GM23338 (cell line): ENCODE results near the gene KRT24. TPM values are rescaled to one million over a fixed set of nuclear protein-coding genes. Genes with fewer than 3 reads are reported as not detected.

Experiments used
- ATAC-seq: fragments of 200-7000 bp; cut with Tn5 transposase; 3 replicates; pipeline ENCODE4 v1.9.1; 2020
- DNase-seq: peaks from one replicate; pipeline ENCODE4 v3.0.0-alpha.2; 2015; ENCODE audit warnings: low spot score
- H2AFZ ChIP-seq: fragments of 200-600 bp; sonication (generic); 2 replicates; pipeline ENCODE4 v1.8.0; 2016; ENCODE audit warnings: antibody characterized with exemption, mild to moderate bottlenecking, moderate library complexity
- H3F3A ChIP-seq: fragments of 200-600 bp; sonication (generic); replicated peaks from 2 replicates; pipeline ENCODE4 v1.8.0; 2017; ENCODE audit warnings: antibody characterized with exemption, mixed run types, low read depth
- H3K27ac ChIP-seq: fragments of 200-600 bp; sonication (generic); 2 replicates; pipeline ENCODE4 v1.6.1; 2016; ENCODE audit warnings: low read depth
- H3K27me3 ChIP-seq: fragments of 200-600 bp; sonication (generic); 2 replicates; pipeline ENCODE4 v1.8.0; 2016; ENCODE audit warnings: mild to moderate bottlenecking, mixed run types, moderate library complexity; ENCODE audit not compliant: insufficient read depth
- H3K36me3 ChIP-seq: fragments of 200-600 bp; sonication (generic); 2 replicates; pipeline ENCODE4 v1.8.0; 2016; ENCODE audit warnings: mild to moderate bottlenecking; ENCODE audit not compliant: insufficient read depth
- H3K4me1 ChIP-seq: fragments of 200-600 bp; sonication (generic); 2 replicates; pipeline ENCODE4 v1.8.0; 2016; ENCODE audit warnings: mild to moderate bottlenecking, moderate library complexity; ENCODE audit not compliant: insufficient read depth
- H3K4me2 ChIP-seq: fragments of 200-600 bp; sonication (generic); 2 replicates; pipeline ENCODE4 v1.7.1; 2017; ENCODE audit warnings: mixed run types
- H3K4me3 ChIP-seq: fragments of 200-600 bp; sonication (generic); 2 replicates; pipeline ENCODE4 v1.6.1; 2016; ENCODE audit warnings: mixed run types
- H3K79me2 ChIP-seq: fragments of 200-600 bp; sonication (generic); replicated peaks from 2 replicates; pipeline ENCODE4 v1.8.0; 2017; ENCODE audit warnings: mild to moderate bottlenecking; ENCODE audit not compliant: insufficient read depth
- H3K9me2 ChIP-seq: fragments of 200-600 bp; sonication (generic); 2 replicates; pipeline ENCODE4 v1.8.0; 2017; ENCODE audit not compliant: insufficient read depth
- H4K20me1 ChIP-seq: fragments of 200-600 bp; sonication (generic); replicated peaks from 2 replicates; pipeline ENCODE4 v1.8.0; 2017; ENCODE audit warnings: mild to moderate bottlenecking; ENCODE audit not compliant: insufficient read depth
- H3K27ac Mint-ChIP-seq: 2 replicates; pipeline ENCODE4 v1.8.0; 2020; ENCODE audit warnings: inconsistent platforms, mild to moderate bottlenecking, moderate library complexity, mixed read lengths
- H3K27me3 Mint-ChIP-seq: 3 replicates; pipeline ENCODE4 v1.8.0; 2022; ENCODE audit warnings: low read depth, mild to moderate bottlenecking, moderate library complexity, mixed read lengths, inconsistent platforms; ENCODE audit not compliant: insufficient read depth, poor library complexity
- H3K36me3 Mint-ChIP-seq: 3 replicates; pipeline ENCODE4 v1.8.0; 2021; ENCODE audit warnings: low read depth, mild to moderate bottlenecking, inconsistent platforms, moderate library complexity, mixed read lengths
- H3K4me1 Mint-ChIP-seq: 3 replicates; pipeline ENCODE4 v1.8.0; 2020; ENCODE audit warnings: mild to moderate bottlenecking, inconsistent platforms, mixed read lengths
- H3K4me3 Mint-ChIP-seq: 3 replicates; pipeline ENCODE4 v1.8.0; 2021; ENCODE audit warnings: moderate library complexity, mild to moderate bottlenecking, inconsistent platforms, mixed read lengths
- H3K9me3 Mint-ChIP-seq: 3 replicates; pipeline ENCODE4 v1.8.0; 2020; ENCODE audit warnings: moderate library complexity, mild to moderate bottlenecking, inconsistent platforms, mixed read lengths
- CREB1 ChIP-seq: fragments of 250-450 bp; sonication (Bioruptor Pico); IDR thresholded peaks from 2 replicates; pipeline ENCODE4 v1.5.0; 2020; ENCODE audit warnings: low read depth, mild to moderate bottlenecking, moderate library complexity
- CTCF ChIP-seq, 2 experiments: fragments of 200-600 bp in 1 of 2; sonication (generic) in 1 of 2; conservative IDR thresholded peaks; 2 replicates each; pipeline versions ENCODE4 v1.5.1 to v1.6.1; 2016 to 2017; ENCODE audit warnings: antibody characterized with exemption in 2 of 2, low read depth in 2 of 2, mild to moderate bottlenecking in 2 of 2, moderate library complexity in 1 of 2
- ETS1 ChIP-seq: IDR thresholded peaks from 2 replicates; pipeline ENCODE4 v1.6.1; 2016; ENCODE audit warnings: antibody characterized with exemption
- EZH2 ChIP-seq: fragments of 200-600 bp; sonication (generic); IDR thresholded peaks from one replicate; pipeline ENCODE4 v1.8.0; 2017; ENCODE audit warnings: antibody characterized with exemption, mild to moderate bottlenecking, low read depth; ENCODE audit not compliant: unreplicated experiment
- EZH2phosphoT487 ChIP-seq: fragments of 200-600 bp; sonication (generic); IDR thresholded peaks from one replicate; pipeline ENCODE4 v1.8.1; 2018; ENCODE audit warnings: antibody characterized with exemption; ENCODE audit not compliant: unreplicated experiment
- JUNB ChIP-seq: IDR thresholded peaks from one replicate; pipeline ENCODE4 v1.6.1; 2016; ENCODE audit warnings: antibody characterized with exemption; ENCODE audit not compliant: unreplicated experiment
- NANOG ChIP-seq: IDR thresholded peaks from 2 replicates; pipeline ENCODE4 v1.6.1; 2016; ENCODE audit warnings: antibody characterized with exemption, borderline replicate concordance
- POLR2AphosphoS5 ChIP-seq: IDR thresholded peaks from 2 replicates; pipeline ENCODE4 v1.6.1; 2016; ENCODE audit warnings: antibody characterized with exemption, low read depth
- REST ChIP-seq: IDR thresholded peaks from one replicate; pipeline ENCODE4 v1.6.1; 2018; ENCODE audit warnings: antibody characterized with exemption; ENCODE audit not compliant: unreplicated experiment
- STAT1 ChIP-seq: IDR thresholded peaks from one replicate; pipeline ENCODE4 v1.6.1; 2016; ENCODE audit warnings: antibody characterized with exemption; ENCODE audit not compliant: unreplicated experiment
- ZNF114 ChIP-seq: fragments of 250-450 bp; sonication (Bioruptor Pico); IDR thresholded peaks from 2 replicates; pipeline ENCODE4 v1.5.0; 2020; ENCODE audit warnings: mild to moderate bottlenecking, moderate library complexity
- ZNF331 ChIP-seq: fragments of 250-450 bp; sonication (Bioruptor Pico); IDR thresholded peaks from 2 replicates; pipeline ENCODE4 v1.5.0; 2020; ENCODE audit warnings: low read depth, mild to moderate bottlenecking, moderate library complexity
- polyA plus RNA-seq: library from polyadenylated mRNA; unstranded; fragments of >200 nt; fragmentation: Nextera tagmentation; extraction: Ambion mirVana; gene quantifications from 2 replicates; pipeline ENCODE4 v1.2.1, GENCODE V29; 2016
- total RNA-seq: library from RNA; depleted of rRNA; stranded (reverse); fragments of >200 nt; shearing (Covaris generic); gene quantifications from 2 replicates; pipeline ENCODE4 v1.2.3, GENCODE V29; 2014

Gene KRT24
- total and polyA plus RNA-seq, 2 experiments from 2014 or later, result not detected

GRCh38 chr17:40651939-40652338, 51.6 kb downstream of the KRT24 start:
- DNase-seq (no peak), ATAC-seq (no peak)
- Histone ChIP-seq H3K27me3 (no peaks in the 10 kb centered on the region), H3K4me2 (no peak overlapping the region), H3K79me2 (peaks cover 6% of the 10 kb centered on the region), H3K4me1 (no peaks in the 10 kb centered on the region), H3K27ac (no peak overlapping the region), H3K36me3 (no peaks in the 10 kb centered on the region), H3F3A (no peaks in the 10 kb centered on the region), H4K20me1 (no peaks in the 10 kb centered on the region), H2AFZ (no peak overlapping the region), H3K9me2 (no peaks in the 10 kb centered on the region), H3K4me3 (no peak overlapping the region)
- no peak overlapping the region for H3K27ac Mint-ChIP-seq
- no peak for TF ChIP-seq REST
- H3K4me1 Mint-ChIP-seq, result peaks cover 5% of the 10 kb centered on the region; the same call in 2 of the 3 replicates
- H3K9me3 Mint-ChIP-seq, result no peaks in the 10 kb centered on the region
- H3K36me3 Mint-ChIP-seq, result no peaks in the 10 kb centered on the region
- H3K27me3 Mint-ChIP-seq, result no peaks in the 10 kb centered on the region
- H3K4me3 Mint-ChIP-seq, result no peak overlapping the region

DNA sequence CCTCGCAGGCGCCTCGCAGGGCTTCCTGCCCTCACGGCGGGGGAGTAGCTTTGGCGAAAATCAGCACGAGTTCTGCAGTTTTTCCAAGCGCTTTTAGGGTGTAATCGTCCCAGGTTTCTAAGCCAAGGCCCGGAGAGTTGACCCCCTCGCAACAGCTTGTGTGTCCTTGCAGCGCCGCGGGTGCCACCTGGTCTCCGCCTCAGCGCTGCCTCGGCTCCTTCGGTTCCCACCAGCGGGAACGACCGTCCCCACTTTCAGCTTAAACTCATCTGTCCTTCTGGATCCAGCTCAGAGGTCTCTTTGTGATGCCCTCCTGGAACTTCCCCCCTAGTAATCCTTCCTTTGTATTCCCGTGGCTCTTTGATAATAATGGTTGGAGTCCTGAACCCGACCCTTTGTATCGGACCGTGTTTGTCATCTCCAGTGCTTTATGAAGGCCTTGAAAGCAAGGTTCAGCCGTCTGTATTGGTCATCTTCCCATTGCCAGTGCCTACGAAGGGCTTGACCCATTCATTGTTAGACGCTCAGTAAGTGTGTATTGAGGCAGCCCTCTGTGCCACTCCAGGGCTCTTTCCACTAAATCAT, 55.1 kb downstream of the KRT24 start:
- no peaks in the 10 kb centered on the region for H3K9me3 Mint-ChIP-seq
- ATAC-seq, result peak; percentile 57
- peak; percentile 55 for DNase-seq
- Histone ChIP-seq H3K36me3 (peaks cover 8% of the 10 kb centered on the region; the same call in 1 of the 2 replicates), H3K4me3 (peak overlapping the region; percentile 90), H3K27me3 (no peaks in the 10 kb centered on the region), H3K9me2 (no peaks in the 10 kb centered on the region), H2AFZ (peak overlapping the region; percentile 96), H3K27ac (peak overlapping the region; percentile 97), H3F3A (no peaks in the 10 kb centered on the region), H3K79me2 (peaks cover 40% of the 10 kb centered on the region), H3K4me1 (peaks cover 6% of the 10 kb centered on the region; the same call in 1 of the 2 replicates), H3K4me2 (peak overlapping the region; percentile 83), H4K20me1 (no peaks in the 10 kb centered on the region)
- no peaks in the 10 kb centered on the region for H3K27me3 Mint-ChIP-seq
- H3K4me1 Mint-ChIP-seq, result peaks cover 8% of the 10 kb centered on the region; the same call in 2 of the 3 replicates
- H3K27ac Mint-ChIP-seq, result peak overlapping the region; percentile 100
- H3K4me3 Mint-ChIP-seq, result peak overlapping the region; percentile 83
- peaks cover 18% of the 10 kb centered on the region for H3K36me3 Mint-ChIP-seq
- TF ChIP-seq JUNB, result no peak
- no peak for TF ChIP-seq CTCF (conservative IDR thresholded peaks at IDR 0.05; ENCODE audit: low read depth in 2 of 2)
- no peak for TF ChIP-seq CREB1 (CRISPR knock-in tag)
- no peak for TF ChIP-seq STAT1
- TF ChIP-seq POLR2AphosphoS5, result no peak
- no peak for TF ChIP-seq ZNF114
- TF ChIP-seq ETS1, result no peak
- no peak for TF ChIP-seq EZH2
- TF ChIP-seq REST, result no peak
- TF ChIP-seq ZNF331 (CRISPR knock-in tag), result no peak
- no peak for TF ChIP-seq EZH2phosphoT487
- no peak for TF ChIP-seq NANOG
